HG02973 (cell line): Measurements from ENCODE around the gene TF.

Experiments used
- ATAC-seq: cut with Tn5 transposase; IDR thresholded peaks from one replicate; pipeline ENCODE4 v1.9.1; 2021; ENCODE audit warnings: moderate library complexity; ENCODE audit not compliant: unreplicated experiment

TF gene

DNA sequence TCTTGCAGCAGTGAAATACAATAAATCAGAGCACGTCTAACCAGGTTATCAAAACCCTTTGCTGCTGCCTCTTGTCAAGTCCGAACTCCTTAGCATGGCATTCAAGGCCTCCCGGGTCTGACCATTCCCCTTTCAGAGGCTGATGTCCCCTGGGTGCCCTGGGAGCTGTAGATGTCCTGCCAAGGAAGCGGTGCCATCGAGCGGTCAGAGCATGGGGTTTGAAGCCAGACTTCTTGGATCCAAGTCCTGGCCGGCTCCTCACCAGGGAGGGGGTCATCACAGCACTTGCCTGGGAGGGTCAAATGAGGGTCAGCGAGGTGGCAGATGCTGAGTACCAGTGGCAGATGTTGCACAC lies 496 bp downstream of the TF start:
- no peak for ATAC-seq

DNA sequence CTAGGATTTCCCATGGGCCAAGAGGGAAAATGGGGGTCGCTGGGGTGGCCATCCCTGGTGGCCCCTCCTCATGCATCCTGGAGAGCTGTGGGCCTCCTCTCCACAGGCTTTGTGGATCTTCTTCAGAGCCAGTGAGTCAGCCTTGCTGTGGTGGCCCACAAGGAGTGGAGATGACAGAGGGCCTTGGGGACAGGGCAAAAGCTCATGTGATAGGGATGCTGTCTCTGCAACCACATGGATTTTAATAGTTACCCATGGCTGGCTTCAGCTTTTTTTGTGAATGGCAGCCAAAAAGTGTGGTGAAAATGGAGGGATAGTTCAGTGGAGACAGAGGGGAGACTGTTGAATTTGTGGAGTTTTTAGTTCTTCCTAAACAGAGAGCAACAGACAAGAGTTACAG lies 1.2 kb downstream of the TF start:
- no peak for ATAC-seq

DNA sequence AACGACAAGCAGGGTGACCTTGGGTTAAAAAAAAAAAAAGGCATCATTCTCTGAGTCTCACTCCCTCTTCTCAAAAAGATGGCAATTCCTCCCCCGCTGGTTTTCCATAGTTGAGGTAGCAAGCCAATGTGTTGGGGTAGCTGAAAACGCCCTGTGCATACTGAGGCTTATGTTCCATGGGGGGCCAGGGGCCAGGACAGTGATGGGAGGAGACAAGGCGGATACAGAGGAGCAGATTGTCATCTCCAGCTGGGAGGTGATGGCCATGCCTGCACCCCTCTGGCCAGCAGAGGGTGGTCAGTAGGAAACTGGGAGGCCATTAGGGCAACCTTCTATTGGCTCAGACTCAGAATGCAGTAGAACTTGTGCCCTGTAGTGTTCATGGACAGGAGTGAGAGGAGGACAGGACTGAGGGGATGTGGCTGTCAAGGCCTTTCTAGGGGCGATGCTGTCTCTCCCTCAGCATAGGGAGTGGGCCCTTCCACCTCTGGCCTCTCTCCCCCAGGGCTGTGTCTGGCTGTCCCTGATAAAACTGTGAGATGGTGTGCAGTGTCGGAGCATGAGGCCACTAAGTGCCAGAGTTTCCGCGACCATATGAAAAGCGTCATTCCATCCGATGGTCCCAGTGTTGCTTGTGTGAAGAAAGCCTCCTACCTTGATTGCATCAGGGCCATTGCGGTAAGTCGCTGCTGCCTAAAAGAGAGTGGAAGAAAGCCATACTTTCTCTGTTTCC lies 1.9 kb downstream of the TF start:
- no peak for ATAC-seq

DNA sequence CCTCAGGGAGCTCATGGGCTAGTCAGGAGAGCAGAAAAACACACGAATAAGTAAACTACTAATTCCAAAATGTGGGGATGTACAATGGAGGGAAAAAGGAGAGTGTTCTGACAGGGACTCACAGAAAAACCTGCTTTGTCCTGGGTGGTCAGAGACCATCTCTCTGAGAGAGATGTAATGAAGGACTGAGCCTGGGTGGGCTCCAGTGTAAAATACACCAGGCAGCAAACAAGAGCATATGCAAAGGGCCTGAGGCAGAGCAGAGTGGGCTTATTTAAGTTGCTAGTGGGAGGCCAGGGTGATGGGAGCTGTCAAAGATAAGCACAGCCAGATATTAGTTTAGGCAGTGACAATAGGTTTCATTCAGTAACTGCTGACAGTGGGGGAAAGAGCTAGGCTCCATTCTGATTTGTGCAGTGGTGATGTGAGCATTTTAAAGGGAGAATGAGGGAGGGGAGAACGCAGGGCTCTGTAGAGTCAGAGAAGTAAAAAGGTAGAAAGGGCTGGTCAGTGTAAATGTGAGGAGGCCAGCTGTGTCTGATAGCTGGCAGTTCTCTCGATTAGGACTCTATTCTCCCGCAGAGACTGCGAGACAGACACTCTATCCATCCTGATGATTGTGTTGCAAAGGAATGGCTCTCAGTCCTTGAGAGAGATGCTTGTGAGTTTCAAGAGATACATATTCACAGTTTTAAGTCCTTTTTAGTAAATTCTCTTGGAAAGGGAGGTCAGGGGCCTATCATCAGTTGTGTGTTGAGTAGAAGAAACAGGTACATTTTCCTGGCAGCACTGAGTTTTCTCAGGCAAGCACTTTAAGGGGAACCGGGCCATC lies 3.5 kb downstream of the TF start:
- no peak for ATAC-seq

DNA sequence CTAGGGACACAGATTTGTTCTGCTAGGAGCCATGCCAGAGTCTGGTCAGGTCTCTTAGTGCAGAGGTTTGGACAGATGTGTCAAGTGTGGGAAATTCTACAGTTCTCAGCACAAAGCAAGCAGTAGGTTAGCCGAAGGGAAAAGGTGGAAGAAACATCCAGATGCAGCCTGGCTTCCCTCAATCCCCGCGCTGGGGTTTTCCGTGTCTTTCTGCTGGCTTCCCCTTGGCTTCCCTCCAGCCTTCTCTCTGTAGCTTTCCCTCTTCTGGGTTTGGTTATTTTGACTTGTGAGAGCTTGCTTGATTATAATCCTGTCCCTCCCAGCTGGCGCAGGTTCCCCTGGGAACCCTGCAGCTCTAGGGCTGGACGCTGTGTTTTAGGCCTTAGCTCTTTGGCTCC lies 4.1 kb downstream of the TF start:
- no peak for ATAC-seq

DNA sequence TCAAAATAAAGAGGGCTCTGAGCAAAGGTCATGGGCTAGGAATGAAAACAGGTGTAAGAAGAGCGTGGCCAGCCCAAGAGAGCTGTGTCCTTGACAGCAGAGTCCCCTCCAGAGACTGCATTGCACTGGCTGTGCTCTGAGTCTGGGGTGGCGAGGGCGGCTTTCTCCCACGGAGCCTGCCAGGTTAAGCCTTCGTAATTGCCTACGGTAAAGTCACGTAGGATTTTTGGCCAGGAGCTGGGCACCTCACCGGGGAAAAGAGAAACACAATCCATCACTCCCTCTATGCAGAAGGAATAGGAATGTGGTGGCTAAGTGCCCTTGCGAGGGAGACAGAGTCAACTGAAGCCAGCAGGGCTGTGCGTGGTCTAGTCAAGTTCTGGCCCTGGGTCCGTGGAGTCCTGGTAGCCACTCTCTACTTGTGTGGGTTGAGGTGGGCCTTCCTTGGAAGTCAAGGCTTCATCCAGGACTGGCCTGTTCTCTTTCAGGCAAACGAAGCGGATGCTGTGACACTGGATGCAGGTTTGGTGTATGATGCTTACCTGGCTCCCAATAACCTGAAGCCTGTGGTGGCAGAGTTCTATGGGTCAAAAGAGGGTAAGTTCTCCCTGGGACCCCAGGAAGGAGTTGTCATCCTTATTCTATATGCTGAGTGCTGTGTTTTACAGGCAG lies 7.0 kb downstream of the TF start:
- no peak for ATAC-seq

DNA sequence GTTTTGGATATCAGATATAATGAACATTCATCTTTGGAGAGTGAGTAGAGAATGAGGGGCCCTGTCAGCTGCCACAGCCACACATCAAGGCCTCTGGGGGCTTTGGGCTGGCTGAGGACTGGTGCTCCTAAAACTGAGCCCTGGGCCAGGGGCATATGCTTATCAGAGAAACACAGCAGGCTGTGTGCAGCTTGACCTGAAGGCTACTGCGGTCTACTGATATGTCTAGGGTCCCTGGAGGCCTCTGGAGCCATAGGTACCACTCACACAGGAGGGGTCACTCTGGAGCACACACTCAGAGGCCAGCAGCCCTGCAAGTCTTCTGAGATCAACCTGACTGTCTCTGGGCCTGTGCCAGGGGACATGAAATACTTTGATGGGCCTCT lies 7.6 kb downstream of the TF start:
- ATAC-seq, result no peak

DNA sequence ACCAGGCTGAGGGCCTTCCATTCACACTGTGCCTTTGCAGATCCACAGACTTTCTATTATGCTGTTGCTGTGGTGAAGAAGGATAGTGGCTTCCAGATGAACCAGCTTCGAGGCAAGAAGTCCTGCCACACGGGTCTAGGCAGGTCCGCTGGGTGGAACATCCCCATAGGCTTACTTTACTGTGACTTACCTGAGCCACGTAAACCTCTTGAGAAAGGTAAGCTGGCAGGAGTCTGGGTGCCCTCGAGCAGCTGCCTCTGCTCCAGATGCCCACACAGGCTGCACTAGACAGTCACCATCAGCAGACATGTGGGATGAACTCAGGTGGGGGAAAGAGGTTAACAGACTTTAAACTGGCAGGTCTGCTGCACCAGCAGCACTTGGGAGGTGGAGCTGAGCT lies 8.3 kb downstream of the TF start:
- no peak for ATAC-seq

DNA sequence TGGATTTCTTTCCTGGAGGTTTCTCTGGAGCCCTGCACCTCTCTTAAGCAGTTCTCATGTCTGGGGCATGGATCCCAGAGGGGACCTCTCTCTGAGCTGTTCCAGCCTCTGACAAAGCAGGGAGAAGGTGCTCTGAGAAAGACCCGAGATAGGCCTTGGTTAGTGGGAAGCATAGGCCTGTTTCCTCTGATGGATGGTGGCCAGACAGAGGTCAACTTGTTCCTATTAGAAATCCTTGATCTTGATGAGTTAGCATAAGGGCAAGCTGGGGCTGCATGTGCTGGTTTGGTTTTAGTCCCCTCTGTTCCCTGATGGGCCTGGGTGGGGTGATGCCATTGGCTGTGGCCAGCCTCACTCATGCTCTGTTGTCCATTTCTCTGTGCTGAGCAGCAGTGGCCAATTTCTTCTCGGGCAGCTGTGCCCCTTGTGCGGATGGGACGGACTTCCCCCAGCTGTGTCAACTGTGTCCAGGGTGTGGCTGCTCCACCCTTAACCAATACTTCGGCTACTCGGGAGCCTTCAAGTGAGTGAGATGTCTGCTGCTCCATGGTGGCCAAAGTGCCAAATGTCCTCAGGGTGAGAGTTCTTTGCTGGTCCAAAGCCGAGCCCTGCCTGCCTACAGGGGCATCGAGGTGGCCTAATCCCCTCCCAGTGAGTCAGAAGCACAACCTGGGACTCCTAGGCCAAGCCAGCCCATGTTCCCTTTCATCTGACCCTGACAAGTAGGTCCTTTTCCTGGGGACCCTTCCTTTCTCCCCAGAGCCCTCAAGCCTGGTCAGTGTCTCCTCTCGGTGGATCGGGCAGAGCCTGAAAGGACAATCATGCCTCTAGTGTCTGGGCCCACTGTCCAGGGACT lies 9.0 kb downstream of the TF start:
- ATAC-seq, result no peak

DNA sequence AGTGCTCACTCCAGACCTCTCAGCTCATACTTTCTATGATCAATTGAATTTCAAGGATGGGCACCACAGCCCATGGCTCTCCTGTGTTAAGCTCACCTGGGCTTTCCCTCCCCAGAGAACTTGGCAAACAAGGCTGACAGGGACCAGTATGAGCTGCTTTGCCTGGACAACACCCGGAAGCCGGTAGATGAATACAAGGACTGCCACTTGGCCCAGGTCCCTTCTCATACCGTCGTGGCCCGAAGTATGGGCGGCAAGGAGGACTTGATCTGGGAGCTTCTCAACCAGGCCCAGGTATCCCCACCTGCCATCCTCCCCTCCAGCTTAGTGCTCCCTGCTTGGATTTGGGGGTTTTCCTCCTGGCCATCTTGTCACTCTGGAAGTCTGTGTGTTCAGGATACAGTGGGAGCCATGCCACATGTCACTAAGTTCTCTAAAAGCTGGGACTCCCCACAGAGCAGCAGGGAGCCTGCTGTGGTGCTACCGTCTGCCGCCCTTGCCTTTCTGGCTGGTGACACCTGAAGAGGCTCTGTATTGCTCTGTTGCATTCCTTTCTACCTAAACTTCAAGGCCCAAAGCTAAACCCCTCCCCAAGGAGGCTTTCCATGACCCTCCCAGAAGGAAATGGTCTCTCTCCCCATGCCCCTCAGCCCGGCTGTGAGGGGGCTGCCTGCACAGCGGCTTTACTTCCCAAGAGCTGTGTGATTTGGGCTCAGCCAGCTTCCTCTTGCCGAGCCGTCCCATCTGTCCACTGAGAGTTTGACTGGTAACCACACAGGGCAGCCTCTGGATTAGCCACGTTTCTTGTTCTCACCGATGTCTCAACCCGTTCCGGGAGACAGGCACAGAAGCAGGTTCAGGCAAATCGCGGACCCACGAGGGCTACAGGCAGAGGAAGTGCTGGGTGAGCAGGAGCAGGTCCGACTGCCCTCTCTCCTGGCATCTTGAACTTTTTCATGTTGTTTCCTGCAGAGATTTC lies 10.8 kb downstream of the TF start:
- no peak for ATAC-seq

DNA sequence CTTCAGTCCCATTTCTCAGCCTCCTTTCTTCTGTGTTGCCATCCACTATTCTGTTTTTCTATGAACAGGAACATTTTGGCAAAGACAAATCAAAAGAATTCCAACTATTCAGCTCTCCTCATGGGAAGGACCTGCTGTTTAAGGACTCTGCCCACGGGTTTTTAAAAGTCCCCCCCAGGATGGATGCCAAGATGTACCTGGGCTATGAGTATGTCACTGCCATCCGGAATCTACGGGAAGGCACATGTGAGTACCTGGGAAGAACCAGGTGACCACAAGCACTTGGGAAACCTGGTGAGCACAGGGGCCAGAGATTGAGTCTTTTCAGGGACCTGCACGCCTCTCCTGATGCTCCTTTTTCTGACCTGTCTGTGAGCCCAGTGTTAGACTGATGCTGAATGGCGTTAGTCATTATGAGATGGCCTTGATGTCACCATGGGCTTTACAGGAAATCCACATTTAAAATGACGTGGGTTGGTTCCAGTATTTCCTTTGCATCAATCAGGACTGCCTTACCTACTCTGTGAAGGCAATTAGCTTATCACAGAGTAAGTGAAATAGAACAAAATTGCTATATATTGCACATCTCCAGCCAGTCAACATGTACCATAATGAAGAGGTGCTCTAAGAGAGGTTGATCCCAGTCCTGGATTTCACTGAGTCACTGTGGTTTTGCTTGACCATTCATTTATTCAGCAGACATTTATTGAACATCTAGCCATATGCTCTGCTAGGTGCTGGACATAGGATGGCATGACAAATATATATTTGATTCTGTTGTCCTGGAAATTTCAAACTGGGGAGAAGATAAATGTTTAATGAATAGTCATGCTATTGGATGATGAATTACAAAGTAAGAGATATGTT lies 11.7 kb downstream of the TF start:
- no peak for ATAC-seq

DNA sequence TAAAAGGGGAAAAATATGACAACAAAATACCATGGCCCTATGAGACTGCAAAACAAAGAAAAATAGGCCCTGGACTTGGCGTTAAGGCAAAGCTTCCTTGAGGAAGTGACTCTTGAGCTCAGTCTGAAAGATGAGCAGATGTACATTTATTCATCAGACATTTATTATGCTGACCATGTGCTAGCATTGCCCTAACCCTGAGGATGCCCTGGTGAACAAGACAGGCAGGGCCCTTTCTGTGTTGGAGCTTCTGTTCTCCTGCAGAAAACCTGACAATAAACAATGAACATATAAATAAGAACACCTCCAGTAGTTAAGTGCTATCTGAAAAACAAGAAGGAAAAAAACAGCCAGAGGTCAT lies 12.4 kb downstream of the TF start:
- no peak for ATAC-seq

DNA sequence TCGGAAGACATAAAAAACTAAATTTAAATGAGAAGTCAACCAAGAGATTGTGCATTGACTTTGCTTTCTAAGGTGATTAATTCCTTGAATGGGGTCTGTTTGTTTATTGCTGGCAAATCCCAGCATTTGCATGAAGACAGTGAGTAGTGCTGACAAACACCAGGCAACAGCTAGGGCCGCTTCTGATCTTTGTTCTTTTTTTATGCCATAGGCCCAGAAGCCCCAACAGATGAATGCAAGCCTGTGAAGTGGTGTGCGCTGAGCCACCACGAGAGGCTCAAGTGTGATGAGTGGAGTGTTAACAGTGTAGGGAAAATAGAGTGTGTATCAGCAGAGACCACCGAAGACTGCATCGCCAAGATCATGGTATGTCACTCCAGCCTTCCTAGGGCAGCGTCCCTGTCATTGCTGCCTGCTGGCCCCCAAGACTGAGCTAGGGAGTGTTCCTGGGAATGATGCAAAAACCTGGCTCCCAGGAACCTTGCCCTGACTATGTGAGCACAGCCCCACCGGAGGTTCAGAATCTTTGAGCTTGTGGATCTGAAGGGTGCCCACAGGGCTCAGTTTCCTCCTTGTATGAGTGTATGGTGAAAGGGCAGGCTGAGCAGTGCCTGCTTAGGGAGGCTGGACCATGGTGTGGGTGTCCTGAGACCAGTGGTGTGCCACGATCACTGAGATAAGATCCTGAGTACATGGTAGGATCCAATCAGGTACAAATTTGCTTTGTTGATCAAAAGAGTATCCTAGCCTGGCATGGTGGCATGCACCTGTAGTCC lies 13.0 kb downstream of the TF start:
- no peak for ATAC-seq

DNA sequence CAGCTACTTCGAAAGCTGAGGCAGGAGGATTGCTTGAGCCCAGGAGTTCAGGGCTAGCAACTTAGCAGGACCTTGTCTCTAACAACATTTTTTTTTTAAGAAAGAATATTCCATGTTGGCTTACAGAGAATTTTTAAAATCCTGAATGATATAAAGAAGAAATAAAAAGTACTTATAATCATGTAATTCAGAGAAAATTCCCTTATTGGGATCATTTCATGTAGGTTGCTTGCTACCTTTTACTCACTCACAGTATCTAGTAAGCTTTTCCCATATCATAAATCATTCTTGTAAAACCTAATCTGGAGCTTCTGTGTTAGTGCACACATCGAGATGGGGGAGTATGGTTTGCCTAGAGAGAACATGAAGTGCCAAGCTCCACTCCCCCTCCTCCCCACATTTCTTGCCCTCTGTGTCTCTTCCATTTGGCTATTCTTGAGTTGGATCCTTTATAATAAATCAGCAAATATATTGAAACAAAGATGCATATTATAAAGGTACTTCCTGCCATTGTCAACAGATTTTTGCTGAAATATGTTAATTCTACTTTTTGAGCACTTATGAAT lies 13.6 kb downstream of the TF start:
- no peak for ATAC-seq

DNA sequence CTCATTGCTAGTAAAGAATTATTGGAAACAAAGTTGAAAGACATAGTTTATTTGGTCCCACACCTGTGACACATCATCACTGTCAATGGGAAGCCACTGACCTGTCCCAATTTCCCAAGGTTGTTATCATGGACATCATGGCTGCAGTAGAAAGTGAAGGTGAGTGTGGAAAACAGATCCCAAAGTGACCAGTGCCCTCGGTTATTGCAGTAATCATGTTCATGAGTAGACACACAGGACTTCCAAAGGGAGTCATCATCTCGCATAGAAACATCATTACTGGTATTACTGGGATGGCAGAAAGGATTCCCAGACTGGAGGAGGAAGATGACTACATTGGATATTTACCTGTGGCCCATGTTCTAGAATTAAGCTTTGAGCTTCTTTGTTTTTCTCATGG lies 14.7 kb downstream of the TF start:
- no peak for ATAC-seq

DNA sequence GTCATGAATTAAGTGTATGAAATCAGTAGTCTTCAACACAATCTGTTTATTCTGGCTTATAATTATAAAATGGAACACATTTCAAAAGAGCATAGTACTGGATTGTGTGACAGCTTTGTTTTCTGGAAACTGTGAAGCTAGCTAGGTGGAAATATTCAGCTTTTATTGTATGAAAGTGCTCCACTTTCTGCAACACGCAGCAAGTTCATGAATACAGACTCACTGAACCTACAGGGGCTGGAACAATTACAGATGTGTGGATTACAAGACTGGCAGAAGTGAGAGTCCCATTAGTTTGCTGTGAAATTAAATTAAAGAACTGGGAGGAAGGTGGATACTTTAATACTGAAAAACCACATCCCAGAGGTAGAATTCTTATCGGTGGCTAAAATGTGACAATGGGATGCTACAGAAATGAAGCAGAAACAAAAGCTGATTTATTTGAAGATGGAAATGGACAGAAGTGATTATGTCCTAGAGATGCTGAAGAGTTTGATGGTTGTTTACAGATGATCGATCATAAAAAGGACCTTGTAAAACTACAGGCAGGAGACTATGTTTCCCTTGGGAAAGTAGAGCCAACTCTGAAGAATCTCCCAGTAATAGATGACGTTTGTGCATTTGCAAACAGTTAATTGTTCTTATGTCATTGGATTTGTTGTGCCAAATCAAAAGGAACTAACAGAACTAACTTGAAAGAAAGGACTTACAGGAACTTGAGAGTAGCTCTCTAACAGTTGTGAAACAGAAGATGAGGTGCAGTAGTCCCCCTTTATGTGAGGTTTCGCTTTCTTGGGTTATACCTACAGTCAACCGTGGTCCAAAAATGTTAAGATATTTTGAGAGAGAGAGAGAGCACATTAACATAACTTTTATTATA lies 15.7 kb downstream of the TF start:
- ATAC-seq, result no peak

DNA sequence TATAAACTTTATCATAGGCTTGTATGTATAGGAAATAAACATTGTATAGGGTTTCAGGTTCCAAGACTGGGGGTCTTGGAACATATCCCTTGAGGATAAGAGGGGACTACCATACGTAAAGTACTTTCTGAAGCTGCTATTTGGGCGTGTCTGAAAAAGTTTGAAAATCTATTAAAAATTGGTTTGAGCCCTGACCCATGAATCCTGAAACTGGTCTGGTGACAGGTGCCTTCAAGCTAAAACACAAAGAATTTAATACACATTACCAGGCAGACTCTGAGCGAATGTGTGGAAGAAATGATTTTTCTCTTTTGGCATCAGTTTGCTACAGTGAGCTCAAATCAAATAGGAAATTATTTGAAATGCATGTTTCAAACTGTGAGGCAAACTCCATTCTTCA lies 16.3 kb downstream of the TF start:
- no peak for ATAC-seq
